Astrocyte of the spinal cord (primary cell): ENCODE results near the gene TICAM2.
A peak's percentile ranks its signal among the peaks of the same experiment; 100 is the strongest.

Source experiments
- DNase-seq: peaks from one replicate; pipeline ENCODE4 v3.0.0; 2011; ENCODE audit warnings: low read depth, low spot score
- H3K4me3 ChIP-seq: 2 replicates; pipeline ENCODE4 v1.5.1; 2011; ENCODE audit warnings: low read depth, mild to moderate bottlenecking, low read length, moderate library complexity
- CTCF ChIP-seq: IDR thresholded peaks from 2 replicates; pipeline ENCODE4 v1.5.1; 2012; ENCODE audit warnings: low read depth, mild to moderate bottlenecking, low read length, inconsistent platforms
- in situ Hi-C: cut with HindIII; loops from 2 replicates; pipeline ENCODE4 v1.10.0; 2017; ENCODE audit warnings: low sequenced_read_pairs

TICAM2 gene

GRCh38 chr5:115599502-115599901, 2.8 kb downstream of the TICAM2 start:
- no peak overlapping the region for H3K4me3 ChIP-seq
- DNase-seq = peak; percentile 36
- in situ Hi-C loops = no loop called here
- TF ChIP-seq CTCF = no peak

GRCh38 chr5:115594128-115595047, 7.9 kb downstream of the TICAM2 start:
- no peak overlapping the region for H3K4me3 ChIP-seq
- no peak for TF ChIP-seq CTCF
- peak; percentile 53 for DNase-seq
- in situ Hi-C loops = no loop called here

GRCh38 chr5:115589043-115589442, 13.2 kb downstream of the TICAM2 start:
- in situ Hi-C loops = no loop called here
- no peak for TF ChIP-seq CTCF
- no peak overlapping the region for H3K4me3 ChIP-seq
- DNase-seq = no peak

GRCh38 chr5:115588640-115589039, 13.6 kb downstream of the TICAM2 start:
- TF ChIP-seq CTCF = no peak
- in situ Hi-C loops = no loop called here
- DNase-seq = no peak
- H3K4me3 ChIP-seq = no peak overlapping the region

GRCh38 chr5:115586525-115587146, 15.6 kb downstream of the TICAM2 start:
- TF ChIP-seq CTCF = peak; percentile 23
- in situ Hi-C loops = no loop called here
- H3K4me3 ChIP-seq = no peak overlapping the region
- peak; percentile 30 for DNase-seq

- DNase-seq = no peak
- TF ChIP-seq CTCF = no peak
- in situ Hi-C loops = no loop called here
- H3K4me3 ChIP-seq = no peak overlapping the region
Measured at GRCh38 chr5:115585265-115585664, 17.0 kb downstream of the TICAM2 start.
